Tibial nerve (tissue), 4 donors: ENCODE data around the gene TRERF1. TPM values are rescaled to one million over a fixed set of nuclear protein-coding genes. Genes with fewer than 3 reads are reported as not detected.

Source experiments
- DNase-seq, 2 donors: peaks; one replicate each; pipeline ENCODE4 v3.0.0-alpha.2; 2019; ENCODE audit warnings: low spot score in 2 of 2
- H3K27ac ChIP-seq, 4 donors: fragments of 200-600 bp; sonication (generic) in 3 of 4; one replicate each; pipeline ENCODE4 v1.5.1; 2017 to 2019; ENCODE audit warnings: mild to moderate bottlenecking in 1 of 4
- H3K27me3 ChIP-seq, 2 donors: fragments of 200-600 bp; sonication (generic) in 1 of 2; one replicate each; pipeline versions ENCODE4 v1.5.1 to v1.6.0; 2017 to 2019
- H3K36me3 ChIP-seq, 3 donors: fragments of 200-600 bp; sonication (generic); one replicate each; pipeline ENCODE4 v1.5.1; 2018 to 2019
- H3K4me1 ChIP-seq, 4 donors: fragments of 200-600 bp; sonication (generic) in 3 of 4; one replicate each; pipeline ENCODE4 v1.5.1; 2017 to 2019
- H3K4me3 ChIP-seq, 4 donors: fragments of 200-600 bp; sonication (generic) in 3 of 4; one replicate each; pipeline ENCODE4 v1.5.1; 2017 to 2019; ENCODE audit warnings: mild to moderate bottlenecking in 1 of 4, moderate library complexity in 1 of 4
- H3K9me3 ChIP-seq, 4 donors: fragments of 200-600 bp; sonication (generic) in 3 of 4; one replicate each; pipeline ENCODE4 v1.5.1; 2017 to 2019
- EP300 ChIP-seq, 2 donors: sonication (generic); formaldehyde crosslinking; IDR thresholded peaks; one replicate each; pipeline ENCODE4 v1.6.1; 2017; ENCODE audit warnings: antibody characterized with exemption in 2 of 2, mild to moderate bottlenecking in 1 of 2
- POLR2A ChIP-seq, 2 donors: fragments of 450-650 bp; IDR thresholded peaks; one replicate each; pipeline ENCODE4 v1.6.1; 2017; ENCODE audit warnings: antibody characterized with exemption in 2 of 2, mild to moderate bottlenecking in 2 of 2, moderate library complexity in 2 of 2
- WGBS, 2 donors: methylation state at CpG; one replicate each; pipeline ENCODE4 v1.1.5; 2018; 5-methylcytosine and 5-hydroxymethylcytosine counted together
- total RNA-seq, 4 donors: library from RNA; depleted of rRNA; stranded (reverse); fragments of >200 nt; gene quantifications; one replicate each; pipeline ENCODE4 v1.1.0, GENCODE V29; 2016
- TF ChIP-seq, protein P1 (sequence below), 5 experiments: fragments of 200-600 bp in 3 of 5; fragments of 450-650 bp in 2 of 5; sonication (generic) in 3 of 5; IDR thresholded peaks; one replicate each; pipeline ENCODE4 v1.5.1; 2016 to 2019; ENCODE audit warnings: antibody characterized with exemption in 5 of 5, mild to moderate bottlenecking in 3 of 5, moderate library complexity in 2 of 5

TRERF1 gene
- total RNA-seq, 4 donors from 2014 or later: 4.2 to 7.2 (median 4.9) TPM

DNA sequence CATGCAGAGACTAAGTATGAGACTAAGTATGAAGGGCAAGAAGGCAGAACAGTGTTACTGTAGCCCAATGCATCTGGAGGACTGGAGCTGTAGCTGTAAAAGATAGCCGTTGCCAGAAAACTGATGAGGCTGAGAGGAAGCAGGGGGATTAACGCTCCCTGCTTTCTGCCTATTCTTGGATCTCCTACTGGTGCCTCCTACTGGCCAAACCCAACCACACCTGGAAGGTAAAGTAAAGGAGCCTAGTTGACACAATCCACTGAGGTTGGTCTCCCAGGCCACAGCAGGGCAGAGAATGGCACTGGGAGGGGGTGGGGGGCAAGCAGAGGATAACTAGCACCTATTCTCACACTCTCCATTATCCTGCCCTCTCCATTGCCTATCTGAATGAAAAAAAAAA is 129.1 kb downstream of the TRERF1 start:
- H3K4me1 ChIP-seq: no peaks in the 10 kb centered on the region
- no peak overlapping the region for H3K4me3 ChIP-seq
- peaks cover 0 to 6% (median 0%) of the 10 kb centered on the region in 4 donors for H3K9me3 ChIP-seq
- DNase-seq: no peak
- 53 to 56% methylated on average over 2 of the region's 2 CpGs for WGBS, 2 donors
- H3K27me3 ChIP-seq: no peaks in the 10 kb centered on the region
- no peak overlapping the region for H3K27ac ChIP-seq
- TF ChIP-seq, protein P1, sequence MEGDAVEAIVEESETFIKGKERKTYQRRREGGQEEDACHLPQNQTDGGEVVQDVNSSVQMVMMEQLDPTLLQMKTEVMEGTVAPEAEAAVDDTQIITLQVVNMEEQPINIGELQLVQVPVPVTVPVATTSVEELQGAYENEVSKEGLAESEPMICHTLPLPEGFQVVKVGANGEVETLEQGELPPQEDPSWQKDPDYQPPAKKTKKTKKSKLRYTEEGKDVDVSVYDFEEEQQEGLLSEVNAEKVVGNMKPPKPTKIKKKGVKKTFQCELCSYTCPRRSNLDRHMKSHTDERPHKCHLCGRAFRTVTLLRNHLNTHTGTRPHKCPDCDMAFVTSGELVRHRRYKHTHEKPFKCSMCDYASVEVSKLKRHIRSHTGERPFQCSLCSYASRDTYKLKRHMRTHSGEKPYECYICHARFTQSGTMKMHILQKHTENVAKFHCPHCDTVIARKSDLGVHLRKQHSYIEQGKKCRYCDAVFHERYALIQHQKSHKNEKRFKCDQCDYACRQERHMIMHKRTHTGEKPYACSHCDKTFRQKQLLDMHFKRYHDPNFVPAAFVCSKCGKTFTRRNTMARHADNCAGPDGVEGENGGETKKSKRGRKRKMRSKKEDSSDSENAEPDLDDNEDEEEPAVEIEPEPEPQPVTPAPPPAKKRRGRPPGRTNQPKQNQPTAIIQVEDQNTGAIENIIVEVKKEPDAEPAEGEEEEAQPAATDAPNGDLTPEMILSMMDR (IDR thresholded peaks at IDR 0.05): no peak
- no peaks in the 10 kb centered on the region for H3K36me3 ChIP-seq

DNA sequence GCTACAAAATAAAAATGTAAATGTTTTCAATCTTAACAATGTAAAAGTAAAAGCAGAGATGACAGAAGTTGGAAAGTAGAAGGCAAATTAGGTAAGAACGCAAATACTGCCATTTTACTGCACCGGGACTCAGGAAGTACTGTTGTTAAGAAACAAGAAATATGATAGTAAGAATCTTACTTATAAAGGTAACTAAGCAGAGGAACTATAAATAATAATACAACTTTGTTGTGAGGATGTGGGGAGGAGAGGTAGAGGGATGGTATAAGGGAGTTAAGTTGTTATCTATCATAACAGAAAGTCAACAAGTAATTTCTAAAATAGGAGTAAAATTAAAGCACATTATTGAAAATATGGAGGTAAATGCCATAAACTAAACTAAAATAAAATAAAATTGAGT is 129.8 kb downstream of the TRERF1 start:
- H3K36me3 ChIP-seq: no peaks in the 10 kb centered on the region
- no peak overlapping the region for H3K4me3 ChIP-seq
- no peak overlapping the region for H3K27ac ChIP-seq
- no peak for DNase-seq
- peaks cover 0 to 6% (median 0%) of the 10 kb centered on the region in 4 donors for H3K9me3 ChIP-seq
- no peaks in the 10 kb centered on the region for H3K27me3 ChIP-seq
- TF ChIP-seq POLR2A (IDR thresholded peaks at IDR 0.05) (no peak), EP300 (IDR thresholded peaks at IDR 0.05) (no peak)
- TF ChIP-seq, protein P1 (IDR thresholded peaks at IDR 0.05): no peak
- WGBS, 2 donors: 91 to 96% methylated on average over 2 of the region's 2 CpGs
- no peaks in the 10 kb centered on the region for H3K4me1 ChIP-seq

DNA sequence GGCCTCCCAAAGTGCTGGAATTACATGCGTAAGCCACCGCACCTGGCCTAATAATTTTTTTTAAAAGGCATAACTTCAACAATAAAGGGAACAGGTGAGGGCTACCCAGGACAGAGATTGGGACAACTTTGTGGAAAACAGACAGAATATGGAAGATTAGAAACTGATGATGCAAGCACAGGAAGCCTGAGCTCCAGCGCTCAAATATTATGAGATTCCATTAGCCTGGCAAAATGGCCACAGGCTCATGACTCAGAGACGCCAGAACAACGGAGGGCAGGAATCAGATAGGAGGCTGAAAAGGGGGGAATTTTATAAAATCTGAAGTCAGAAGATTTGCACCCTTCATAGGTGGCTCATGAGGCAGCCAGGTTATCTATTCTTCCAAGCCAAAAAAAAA is 131.0 kb downstream of the TRERF1 start:
- H3K27me3 ChIP-seq: no peaks in the 10 kb centered on the region
- no peak overlapping the region for H3K4me3 ChIP-seq
- H3K4me1 ChIP-seq: peaks cover 0 to 7% (median 0%) of the 10 kb centered on the region in 4 donors
- no peak overlapping the region for H3K27ac ChIP-seq
- H3K36me3 ChIP-seq: no peaks in the 10 kb centered on the region
- no peak for DNase-seq
- peaks cover 0 to 6% (median 0%) of the 10 kb centered on the region in 4 donors for H3K9me3 ChIP-seq
- TF ChIP-seq POLR2A (IDR thresholded peaks at IDR 0.05): no peak
- no peak for TF ChIP-seq EP300 (IDR thresholded peaks at IDR 0.05)
- TF ChIP-seq, protein P1 (IDR thresholded peaks at IDR 0.05): no peak
- WGBS, 2 donors: 90 to 93% methylated on average over 5 of the region's 5 CpGs

DNA sequence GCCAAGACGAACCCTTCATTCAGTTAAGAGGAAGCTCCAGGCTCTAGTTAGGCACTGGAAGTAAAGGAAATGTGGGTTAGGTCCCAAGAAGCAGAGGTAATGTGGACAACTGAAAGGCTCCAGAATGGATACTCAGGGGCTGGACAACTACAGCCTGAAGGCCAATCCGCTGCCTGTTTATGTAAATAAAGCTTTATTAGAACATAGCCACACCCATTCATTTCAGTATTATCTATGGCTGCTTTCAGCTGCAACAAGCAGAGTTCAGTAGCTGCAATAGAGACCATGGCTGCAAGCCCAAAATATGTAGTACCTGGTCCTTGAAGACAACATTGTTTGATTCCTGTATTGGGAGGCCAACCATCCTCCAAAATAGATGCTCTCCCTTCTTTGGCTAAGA is 133.2 kb downstream of the TRERF1 start:
- Histone ChIP-seq H3K36me3 (no peaks in the 10 kb centered on the region), H3K4me1 (peaks cover 0 to 23% (median 2%) of the 10 kb centered on the region in 4 donors), H3K4me3 (no peak overlapping the region), H3K9me3 (no peaks in the 10 kb centered on the region), H3K27ac (no peak overlapping the region), H3K27me3 (no peaks in the 10 kb centered on the region)
- WGBS, 2 donors: 86 to 95% methylated on average over 2 of the region's 2 CpGs
- no peak for DNase-seq
- TF ChIP-seq EP300 (IDR thresholded peaks at IDR 0.05) (no peak), POLR2A (IDR thresholded peaks at IDR 0.05) (no peak)
- TF ChIP-seq, protein P1 (IDR thresholded peaks at IDR 0.05): no peak

DNA sequence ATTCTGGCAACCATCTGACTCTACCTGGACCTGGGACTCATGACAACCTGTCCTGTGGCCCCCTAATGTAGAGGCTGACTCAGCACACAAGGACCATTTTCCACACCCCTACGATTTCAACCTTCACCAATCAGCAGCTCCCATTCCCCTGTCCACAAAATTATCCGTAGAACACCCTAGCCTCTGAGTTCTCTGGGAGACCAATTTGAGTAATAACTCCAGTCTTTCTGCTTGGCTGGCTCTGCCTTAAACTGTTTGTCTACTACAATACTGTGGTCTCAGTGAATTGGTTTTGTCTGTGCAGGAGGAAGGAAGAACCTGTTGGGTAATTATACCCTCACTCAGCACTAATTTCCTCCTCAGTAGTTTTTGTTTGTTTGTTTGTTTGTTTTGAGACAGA is 134.7 kb downstream of the TRERF1 start:
- H3K36me3 ChIP-seq: no peaks in the 10 kb centered on the region
- 65 to 81% methylated on average over 2 of the region's 2 CpGs for WGBS, 2 donors
- TF ChIP-seq EP300 (IDR thresholded peaks at IDR 0.05) (no peak), POLR2A (IDR thresholded peaks at IDR 0.05) (no peak)
- TF ChIP-seq, protein P1 (IDR thresholded peaks at IDR 0.05): no peak
- no peaks in the 10 kb centered on the region for H3K27me3 ChIP-seq
- no peak overlapping the region for H3K27ac ChIP-seq
- peaks cover 0 to 32% (median 3%) of the 10 kb centered on the region in 4 donors for H3K4me1 ChIP-seq
- H3K9me3 ChIP-seq: no peaks in the 10 kb centered on the region
- no peak overlapping the region for H3K4me3 ChIP-seq
- DNase-seq: no peak
